ENCODE measurements around the gene ARF3. TPM values are rescaled to one million over a fixed set of nuclear protein-coding genes. Genes with fewer than 3 reads are reported as not detected.
A peak's percentile ranks its signal among the peaks of the same experiment; 100 is the strongest.

Gene ARF3
- polyA plus RNA-seq, 1 donor (not counting 4 experiments of a cell fraction or from before 2014, with no cell fraction given): 236 TPM

DNA sequence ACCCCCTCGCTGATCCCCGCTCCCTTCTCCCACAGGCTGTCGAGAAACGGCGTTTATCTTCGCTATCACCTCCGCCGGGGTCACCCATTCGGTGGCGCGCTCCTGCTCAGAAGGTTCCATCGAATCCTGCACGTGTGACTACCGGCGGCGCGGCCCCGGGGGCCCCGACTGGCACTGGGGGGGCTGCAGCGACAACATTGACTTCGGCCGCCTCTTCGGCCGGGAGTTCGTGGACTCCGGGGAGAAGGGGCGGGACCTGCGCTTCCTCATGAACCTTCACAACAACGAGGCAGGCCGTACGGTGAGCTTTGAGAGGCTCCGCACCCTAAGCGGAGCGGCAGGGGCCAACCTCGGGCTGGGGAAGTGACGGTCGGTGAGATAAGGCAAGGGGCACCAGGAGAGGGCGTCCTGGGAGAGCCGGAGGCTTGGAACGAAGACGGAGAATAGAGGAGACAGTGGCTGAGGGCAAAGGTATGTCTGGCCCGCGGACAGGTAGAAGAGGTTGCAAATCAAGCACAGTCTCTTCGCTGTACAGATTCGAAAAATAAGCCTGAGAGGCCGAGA, 23.2 kb upstream of the ARF3 start:
- Histone ChIP-seq H3K4me3 (ENCODE audit: control insufficient read depth in 2 of 3, extremely low read depth in 1 of 3, insufficient read depth in 2 of 3, low read depth in 1 of 3, low read length in 3 of 3) (peak overlapping the region in 2 of 3 experiments; percentile 9 to 57), H3K27me3 (ENCODE audit: control insufficient read depth, extremely low read depth, insufficient read depth, low read length) (peaks cover 87% of the 10 kb centered on the region)
- peak; percentile 66 for FAIRE-seq

DNA sequence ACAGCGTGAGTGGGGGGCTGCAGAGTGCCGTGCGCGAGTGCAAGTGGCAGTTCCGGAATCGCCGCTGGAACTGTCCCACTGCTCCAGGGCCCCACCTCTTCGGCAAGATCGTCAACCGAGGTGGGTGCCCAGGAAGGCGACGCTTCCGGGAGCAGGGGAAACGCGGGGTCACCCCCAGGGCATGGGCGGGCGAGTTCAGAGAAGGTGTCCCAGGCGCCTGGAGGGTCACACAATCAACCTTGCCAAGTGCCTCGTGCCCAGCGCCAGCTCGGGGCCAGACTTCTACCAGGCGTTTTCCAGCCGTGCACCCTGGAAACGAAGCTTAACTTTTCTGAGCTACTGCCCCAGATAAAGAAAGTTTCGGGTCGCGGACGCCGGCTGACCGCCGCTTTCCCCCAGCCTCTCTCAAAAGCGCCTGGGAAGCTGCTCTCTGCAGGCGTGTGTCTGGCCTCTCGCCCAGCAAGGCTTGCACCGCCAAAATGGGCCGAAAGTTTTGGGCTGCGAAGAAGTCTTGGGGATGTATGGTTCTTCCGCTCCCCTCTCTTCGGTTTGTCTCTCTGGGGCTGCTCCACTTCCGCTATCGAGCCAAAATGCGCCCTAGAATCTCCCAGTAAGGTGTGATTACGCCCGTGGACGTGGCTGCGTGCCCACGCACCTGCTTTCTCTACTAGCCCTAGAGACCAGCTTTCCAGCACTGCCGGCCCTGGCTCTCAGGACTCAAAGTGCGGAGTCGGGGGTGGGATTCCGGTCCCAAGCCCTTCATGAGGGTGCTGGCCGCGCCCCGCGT, 22.5 kb upstream of the ARF3 start:
- TF ChIP-seq, protein P1, sequence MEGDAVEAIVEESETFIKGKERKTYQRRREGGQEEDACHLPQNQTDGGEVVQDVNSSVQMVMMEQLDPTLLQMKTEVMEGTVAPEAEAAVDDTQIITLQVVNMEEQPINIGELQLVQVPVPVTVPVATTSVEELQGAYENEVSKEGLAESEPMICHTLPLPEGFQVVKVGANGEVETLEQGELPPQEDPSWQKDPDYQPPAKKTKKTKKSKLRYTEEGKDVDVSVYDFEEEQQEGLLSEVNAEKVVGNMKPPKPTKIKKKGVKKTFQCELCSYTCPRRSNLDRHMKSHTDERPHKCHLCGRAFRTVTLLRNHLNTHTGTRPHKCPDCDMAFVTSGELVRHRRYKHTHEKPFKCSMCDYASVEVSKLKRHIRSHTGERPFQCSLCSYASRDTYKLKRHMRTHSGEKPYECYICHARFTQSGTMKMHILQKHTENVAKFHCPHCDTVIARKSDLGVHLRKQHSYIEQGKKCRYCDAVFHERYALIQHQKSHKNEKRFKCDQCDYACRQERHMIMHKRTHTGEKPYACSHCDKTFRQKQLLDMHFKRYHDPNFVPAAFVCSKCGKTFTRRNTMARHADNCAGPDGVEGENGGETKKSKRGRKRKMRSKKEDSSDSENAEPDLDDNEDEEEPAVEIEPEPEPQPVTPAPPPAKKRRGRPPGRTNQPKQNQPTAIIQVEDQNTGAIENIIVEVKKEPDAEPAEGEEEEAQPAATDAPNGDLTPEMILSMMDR (optimal IDR thresholded peaks at IDR 0.05 in 1 of 3, IDR thresholded peaks at IDR 0.05 in 1 of 3, conservative IDR thresholded peaks at IDR 0.05 in 1 of 3; ENCODE audit: extremely low read depth in 1 of 3, insufficient read depth in 2 of 3, low read length in 3 of 3): no peak
- TF ChIP-seq EZH2 (IDR thresholded peaks at IDR 0.05; ENCODE audit: low read length): no peak

More for the DNA sequence above, 23.2 kb upstream of the ARF3 start:
- H3K4me2 ChIP-seq (ENCODE audit: control insufficient read depth, extremely low read depth, insufficient read depth, low read depth, low read length): peak overlapping the region; percentile 78
- peak overlapping the region; percentile 39 for H2AFZ ChIP-seq (ENCODE audit: control insufficient read depth, low read length)
- H3K9ac ChIP-seq (ENCODE audit: control insufficient read depth, extremely low read depth, insufficient read depth, low read length): no peak overlapping the region
- no peaks in the 10 kb centered on the region for H3K9me3 ChIP-seq (ENCODE audit: control insufficient read depth, low read depth, low read length)
- no peak for TF ChIP-seq EZH2 (IDR thresholded peaks at IDR 0.05; ENCODE audit: low read length)
- TF ChIP-seq, protein P1 (optimal IDR thresholded peaks at IDR 0.05 in 1 of 3, IDR thresholded peaks at IDR 0.05 in 1 of 3, conservative IDR thresholded peaks at IDR 0.05 in 1 of 3; ENCODE audit: extremely low read depth in 1 of 3, insufficient read depth in 2 of 3, low read length in 3 of 3): peak in 2 of 3 experiments; percentile 11 to 54
- dilution Hi-C loops (cut with MboI; ENCODE audit: extremely low pct_ligation_motif_present, low sequenced_read_pairs): no loop called here
- H3K27ac ChIP-seq (ENCODE audit: control insufficient read depth, insufficient read depth, low read length): no peak overlapping the region
- no peaks in the 10 kb centered on the region for H3K36me3 ChIP-seq (ENCODE audit: control insufficient read depth in 2 of 2, extremely low read depth in 1 of 2, insufficient read depth in 2 of 2, low read length in 2 of 2)
- no peaks in the 10 kb centered on the region for H3K79me2 ChIP-seq (ENCODE audit: control insufficient read depth, insufficient read depth, low read length)
- H3K4me1 ChIP-seq (ENCODE audit: control insufficient read depth, extremely low read depth, insufficient read depth, low read length): peaks cover 18% of the 10 kb centered on the region
- no peaks in the 10 kb centered on the region for H4K20me1 ChIP-seq (ENCODE audit: control insufficient read depth, extremely low read depth, insufficient read depth, low read length)
- H3K9me1 ChIP-seq (ENCODE audit: control insufficient read depth, extremely low read depth, insufficient read depth, low read length): no peaks in the 10 kb centered on the region
- no peak for DNase-seq (ENCODE audit: low read depth, low spot score)

More for the DNA sequence above, 22.5 kb upstream of the ARF3 start:
- H3K9me3 ChIP-seq (ENCODE audit: control insufficient read depth, low read depth, low read length): no peaks in the 10 kb centered on the region
- peak overlapping the region in 1 of 3 experiments; percentile 57 for H3K4me3 ChIP-seq (ENCODE audit: control insufficient read depth in 2 of 3, extremely low read depth in 1 of 3, insufficient read depth in 2 of 3, low read depth in 1 of 3, low read length in 3 of 3)
- FAIRE-seq (no peak), DNase-seq (ENCODE audit: low read depth, low spot score) (no peak)
- H3K9ac ChIP-seq (ENCODE audit: control insufficient read depth, extremely low read depth, insufficient read depth, low read length): no peak overlapping the region
- no peaks in the 10 kb centered on the region for H3K36me3 ChIP-seq (ENCODE audit: control insufficient read depth in 2 of 2, extremely low read depth in 1 of 2, insufficient read depth in 2 of 2, low read length in 2 of 2)
- H4K20me1 ChIP-seq (ENCODE audit: control insufficient read depth, extremely low read depth, insufficient read depth, low read length): no peaks in the 10 kb centered on the region
- peaks cover 18% of the 10 kb centered on the region for H3K4me1 ChIP-seq (ENCODE audit: control insufficient read depth, extremely low read depth, insufficient read depth, low read length)
- H3K27me3 ChIP-seq (ENCODE audit: control insufficient read depth, extremely low read depth, insufficient read depth, low read length): peaks cover 80% of the 10 kb centered on the region
- H3K9me1 ChIP-seq (ENCODE audit: control insufficient read depth, extremely low read depth, insufficient read depth, low read length): no peaks in the 10 kb centered on the region
- peak overlapping the region; percentile 78 for H3K4me2 ChIP-seq (ENCODE audit: control insufficient read depth, extremely low read depth, insufficient read depth, low read depth, low read length)
- H3K27ac ChIP-seq (ENCODE audit: control insufficient read depth, insufficient read depth, low read length): no peak overlapping the region
- no peak overlapping the region for H2AFZ ChIP-seq (ENCODE audit: control insufficient read depth, low read length)
- H3K79me2 ChIP-seq (ENCODE audit: control insufficient read depth, insufficient read depth, low read length): no peaks in the 10 kb centered on the region
- dilution Hi-C loops (cut with MboI; ENCODE audit: extremely low pct_ligation_motif_present, low sequenced_read_pairs): no loop called here
